Measurements from ENCODE around the gene GJA3.

Gene GJA3

GRCh38 chr13:20160306-20161274 lies at the start of gene GJA3:
Gene GJA3, minus strand, starts transcription at chr13:20161052. Its CDS starts 17,764 bp downstream, at chr13:20143288.
- peak; percentile 64 for DNase-seq

DNA sequence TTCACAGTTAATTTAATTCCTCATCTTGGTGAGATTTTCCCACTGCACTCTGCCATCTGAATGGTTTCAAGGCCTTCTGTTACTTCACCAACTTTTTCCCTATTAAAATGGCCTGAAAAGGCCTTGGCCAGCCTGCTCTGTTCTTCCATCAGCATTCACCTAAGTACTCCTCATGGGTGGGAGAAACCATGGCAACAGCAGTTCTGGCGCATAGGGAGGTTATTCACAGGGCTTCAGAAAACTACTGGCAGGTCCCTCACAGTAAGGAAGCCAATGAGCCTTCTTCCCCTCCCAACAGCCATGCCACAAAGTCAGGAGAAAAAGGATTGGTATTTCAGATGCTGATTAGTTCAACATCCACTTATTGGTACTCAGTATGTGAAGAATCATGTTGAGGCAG lies 49.1 kb upstream of the GJA3 start:
- DNase-seq, result no peak

- no peak for DNase-seq
Measured at GRCh38 chr13:20206698-20207235, 45.9 kb upstream of the GJA3 start.

- no peak for DNase-seq
Measured at GRCh38 chr13:20206065-20206697, 45.3 kb upstream of the GJA3 start.

DNA sequence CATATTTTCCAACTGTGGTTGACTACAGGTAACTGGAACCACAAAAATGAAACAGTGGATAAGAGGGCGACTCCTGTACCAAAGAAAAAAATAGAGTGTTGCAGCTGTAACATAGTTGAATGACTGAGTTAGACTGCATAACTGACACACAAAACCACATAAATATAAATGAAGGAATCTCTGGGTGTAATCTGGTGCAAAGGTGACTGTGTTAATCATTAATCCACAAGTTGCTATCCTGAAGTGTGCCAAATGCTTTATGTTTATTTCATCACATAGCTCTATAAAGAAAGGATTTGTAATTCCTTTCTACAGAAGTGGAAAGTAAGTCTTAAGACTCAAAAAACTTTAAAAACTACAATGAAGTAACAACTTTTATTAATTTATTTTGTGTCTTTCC lies 37.9 kb upstream of the GJA3 start:
- no peak for DNase-seq

GRCh38 chr13:20197361-20197834 lies 36.5 kb upstream of the GJA3 start:
- DNase-seq, result peak; percentile 41

DNA sequence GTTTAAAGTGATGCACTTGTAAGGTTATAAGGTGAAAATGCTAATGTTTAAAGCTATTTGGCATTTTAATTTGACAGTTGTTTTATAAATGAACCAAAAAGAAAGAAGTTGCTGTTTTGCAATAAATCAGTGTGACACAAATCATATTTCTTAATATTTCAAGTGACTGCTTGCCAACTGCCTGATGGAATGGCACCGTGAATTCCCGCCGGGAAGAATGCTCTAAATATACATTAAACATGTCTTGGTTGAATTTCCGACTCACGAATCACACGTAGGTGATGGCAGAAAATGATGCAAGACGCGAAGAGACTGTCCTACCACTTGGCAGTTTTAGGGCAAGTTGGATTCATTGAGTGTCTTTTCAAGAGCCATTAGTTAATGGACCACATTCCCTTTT lies 34.9 kb upstream of the GJA3 start:
- DNase-seq, result no peak

DNA sequence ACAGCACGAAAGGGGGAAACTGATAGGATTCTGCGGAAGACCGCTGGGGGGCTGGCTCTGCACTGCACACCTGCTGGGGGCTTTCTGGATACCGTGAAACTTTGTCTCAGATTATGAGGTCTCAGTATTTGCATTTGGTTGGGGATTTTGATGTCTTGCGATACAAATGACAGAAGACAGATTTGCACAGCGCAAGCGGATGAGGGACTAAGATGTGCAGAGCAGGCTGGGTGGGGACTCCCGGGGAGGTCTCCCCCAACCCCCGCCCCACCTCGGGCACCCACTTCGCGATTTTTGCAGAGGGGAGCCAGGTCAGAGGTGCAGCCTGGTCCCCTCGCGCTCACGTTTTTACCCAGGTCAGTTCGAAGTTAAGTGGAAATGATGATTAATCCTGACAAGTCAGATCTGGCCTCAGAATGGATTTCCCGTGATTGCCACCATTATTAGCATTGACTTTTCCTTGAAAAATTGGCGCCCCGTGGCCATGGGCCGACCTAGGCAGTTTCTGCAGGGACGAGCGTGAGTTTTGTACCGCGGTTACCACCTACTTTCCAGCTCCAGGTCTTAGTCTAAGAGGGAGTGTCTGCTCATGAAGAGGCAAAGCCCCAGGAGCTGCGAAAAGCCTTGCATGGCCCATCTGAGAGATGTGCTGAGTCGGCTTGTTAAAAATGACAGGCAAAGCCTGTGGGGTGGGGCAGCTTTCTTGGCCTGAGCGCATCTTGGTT lies 33.2 kb upstream of the GJA3 start:
- peak; percentile 29 for DNase-seq

DNA sequence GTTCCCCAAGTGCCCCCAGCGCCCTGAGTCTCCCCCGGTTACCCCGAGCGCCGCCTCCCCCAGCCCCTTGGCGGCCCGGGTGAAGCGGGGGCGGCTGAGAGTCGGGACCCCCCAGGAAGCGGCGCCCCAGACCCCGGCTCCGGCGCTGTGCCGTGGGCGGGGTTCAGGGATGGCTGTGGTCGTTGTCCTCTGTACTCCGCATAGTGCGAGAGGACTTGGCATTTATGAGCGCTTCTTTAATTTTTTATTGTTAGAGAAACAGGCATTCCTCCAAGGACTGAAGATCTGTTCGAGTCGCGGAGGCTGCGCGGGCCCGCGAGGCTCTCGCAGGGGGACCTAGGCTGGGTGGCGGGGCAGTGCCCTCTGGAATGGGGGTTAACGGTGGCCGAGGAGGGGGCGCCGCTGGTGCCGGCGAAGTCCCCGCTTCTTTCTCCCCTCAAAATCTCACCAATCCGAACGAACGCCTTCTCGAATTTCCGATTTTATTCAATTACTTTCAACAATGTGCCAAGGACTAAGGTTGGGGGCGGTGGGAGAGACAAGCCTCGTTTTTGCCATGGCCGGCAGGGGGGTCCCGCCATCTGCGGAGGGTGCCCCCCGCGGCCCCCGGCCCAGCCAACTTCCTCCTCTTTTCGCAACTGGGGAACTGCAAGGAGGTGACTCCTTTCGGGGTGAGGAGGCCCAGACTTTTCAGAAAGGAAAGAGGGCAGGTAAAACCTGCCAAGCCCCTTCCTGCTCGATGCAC lies 32.5 kb upstream of the GJA3 start:
- DNase-seq, result no peak

- DNase-seq, result no peak
Measured at GRCh38 chr13:20192836-20193161, 31.9 kb upstream of the GJA3 start, which contains the start of gene GJB2. Gene GJB2, minus strand, starts transcription at chr13:20192938. Its CDS starts 3,357 bp downstream, at chr13:20189581.

DNA sequence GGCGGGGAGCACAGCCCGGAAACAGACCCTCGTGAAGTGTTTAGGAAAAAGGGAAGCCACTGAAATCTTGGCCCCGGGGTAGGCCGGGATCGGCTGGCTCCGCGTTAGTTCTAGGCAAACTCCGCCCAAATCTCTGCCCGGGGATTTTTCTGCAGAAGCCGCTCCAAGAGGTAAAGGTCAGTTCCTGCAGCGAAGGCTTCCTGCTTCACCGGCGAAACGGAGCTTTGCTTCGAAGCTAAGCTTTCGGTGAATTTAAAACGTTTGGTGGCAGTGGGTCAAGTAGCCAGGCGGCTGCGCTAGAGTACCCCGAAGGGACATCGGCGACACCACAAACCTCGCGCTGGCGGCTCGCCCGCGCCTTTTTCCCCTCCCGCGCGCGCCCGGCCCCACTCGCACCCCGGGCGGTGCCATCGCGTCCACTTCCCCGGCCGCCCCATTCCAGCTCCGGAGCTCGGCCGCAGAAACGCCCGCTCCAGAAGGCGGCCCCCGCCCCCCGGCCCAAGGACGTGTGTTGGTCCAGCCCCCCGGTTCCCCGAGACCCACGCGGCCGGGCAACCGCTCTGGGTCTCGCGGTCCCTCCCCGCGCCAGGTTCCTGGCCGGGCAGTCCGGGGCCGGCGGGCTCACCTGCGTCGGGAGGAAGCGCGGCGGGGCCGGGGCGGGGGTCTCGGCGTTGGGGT lies 31.4 kb upstream of the GJA3 start:
- DNase-seq, result no peak

- DNase-seq, result no peak
Measured at GRCh38 chr13:20191311-20192157, 30.7 kb upstream of the GJA3 start.

GRCh38 chr13:20190481-20191310 lies 29.8 kb upstream of the GJA3 start:
- DNase-seq, result no peak

GRCh38 chr13:20190076-20190475 lies 29.2 kb upstream of the GJA3 start:
- DNase-seq, result no peak

GRCh38 chr13:20188667-20189553 lies 28.1 kb upstream of the GJA3 start:
- no peak for DNase-seq

- no peak for DNase-seq
Measured at GRCh38 chr13:20186771-20187170, 25.9 kb upstream of the GJA3 start.

- no peak for DNase-seq
Measured at GRCh38 chr13:20185366-20186056, 24.7 kb upstream of the GJA3 start.

- peak; percentile 81 for DNase-seq
Measured at GRCh38 chr13:20182231-20182846, 21.5 kb upstream of the GJA3 start.
